GM19463 (cell line): ENCODE data around the gene PHACTR4.
"Not testable (repeated sequence)": the region's sequence is repeated elsewhere in the genome, so short reads cannot be mapped to it uniquely, and the experiment has no call there.

ENCODE experiments used
- ATAC-seq: cut with Tn5 transposase; IDR thresholded peaks from one replicate; pipeline ENCODE4 v1.9.1; 2021; ENCODE audit warnings: mild to moderate bottlenecking, moderate library complexity; ENCODE audit not compliant: unreplicated experiment

Gene PHACTR4

DNA sequence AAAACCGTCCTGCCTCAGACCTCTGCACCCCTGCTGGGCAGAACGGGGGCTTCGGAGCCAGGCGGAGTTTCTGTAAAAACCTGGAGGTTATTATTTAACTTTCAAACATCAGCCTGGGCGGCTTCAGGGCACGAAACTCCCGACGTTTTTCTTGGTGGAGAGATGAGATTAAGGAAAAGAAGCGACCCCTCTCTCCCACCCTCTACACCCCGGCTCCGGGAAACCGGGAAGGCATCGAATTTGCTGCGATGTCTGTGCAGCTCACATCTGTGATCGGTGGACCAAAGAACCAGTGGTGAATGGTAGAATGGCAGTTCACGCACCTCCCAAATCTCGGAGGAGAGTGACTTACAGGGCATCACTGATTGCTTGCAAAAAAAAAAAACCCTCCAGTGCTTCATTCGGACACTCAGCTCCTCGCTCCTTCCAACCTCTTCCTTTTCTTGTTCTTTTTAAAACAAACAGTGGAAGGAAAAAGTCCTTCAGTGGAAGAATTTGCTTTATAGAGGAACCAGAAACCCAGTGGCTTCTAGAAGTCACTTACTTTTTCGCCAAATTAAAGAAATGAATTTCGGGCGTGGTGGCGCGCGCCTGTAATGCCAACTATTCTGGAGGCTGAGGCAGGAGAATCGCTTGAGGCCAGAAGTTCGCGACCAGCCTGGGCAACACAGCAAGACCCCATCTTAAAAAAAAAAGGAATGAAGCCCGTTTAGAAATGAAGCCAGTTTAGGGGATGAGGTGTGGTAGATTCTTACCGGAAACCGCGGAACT lies 884 bp downstream of the PHACTR4 start:
- no peak for ATAC-seq

DNA sequence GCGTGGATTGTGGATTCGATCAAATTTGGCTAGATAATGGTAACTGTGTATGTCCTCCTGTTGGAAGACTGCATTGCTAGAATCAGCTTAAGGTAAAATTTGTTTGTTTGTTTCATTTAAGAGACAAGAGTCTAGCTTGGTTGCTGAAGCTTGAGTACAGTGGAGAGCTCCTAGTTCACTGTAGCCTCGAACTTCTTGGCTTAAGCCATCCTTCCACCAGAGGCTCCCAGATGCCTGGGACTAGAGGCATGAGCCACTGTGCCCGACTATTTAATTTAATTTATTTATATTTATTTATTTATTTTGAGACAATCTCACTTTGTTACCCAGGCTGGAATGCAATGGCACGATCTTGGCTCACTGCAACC lies 1.5 kb downstream of the PHACTR4 start:
- ATAC-seq, result no peak

DNA sequence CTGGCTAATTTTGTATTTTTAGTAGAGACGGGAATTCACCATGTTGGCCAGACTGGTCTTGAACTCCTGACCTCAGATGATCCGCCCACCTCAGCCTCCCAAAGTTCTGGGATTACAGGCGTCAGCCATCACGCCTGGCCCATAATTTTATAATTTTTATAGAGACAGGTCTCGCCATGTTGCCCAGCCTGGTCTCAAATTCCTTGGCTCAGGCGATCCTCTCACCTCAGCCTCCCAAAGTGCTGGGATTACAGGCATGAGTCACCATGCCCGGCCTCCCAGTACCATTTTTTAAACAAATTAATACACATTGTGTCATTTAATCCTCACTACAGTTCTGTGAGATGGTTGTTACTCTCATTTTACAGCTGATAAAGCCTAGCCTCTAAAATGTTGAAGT lies 3.9 kb downstream of the PHACTR4 start:
- ATAC-seq, result not testable (repeated sequence)

DNA sequence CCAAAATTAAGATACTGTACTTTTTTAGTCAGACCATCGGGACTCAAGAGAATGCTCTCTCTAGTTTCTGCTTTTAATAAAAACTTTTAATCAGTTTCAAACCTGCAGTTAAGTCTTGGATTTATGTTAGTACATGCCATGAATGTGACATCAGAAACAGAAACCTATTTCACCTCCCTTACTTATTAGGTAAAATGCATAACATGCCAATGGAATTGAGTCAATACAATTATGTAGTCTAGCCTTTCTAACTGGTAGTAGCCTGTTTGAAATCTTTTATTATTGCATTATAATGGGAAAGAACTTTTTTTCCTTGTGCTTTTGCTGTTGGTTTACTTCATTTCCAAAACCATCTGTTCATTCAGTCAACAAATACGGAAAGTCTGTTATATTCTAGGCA lies 4.8 kb downstream of the PHACTR4 start:
- no peak for ATAC-seq

DNA sequence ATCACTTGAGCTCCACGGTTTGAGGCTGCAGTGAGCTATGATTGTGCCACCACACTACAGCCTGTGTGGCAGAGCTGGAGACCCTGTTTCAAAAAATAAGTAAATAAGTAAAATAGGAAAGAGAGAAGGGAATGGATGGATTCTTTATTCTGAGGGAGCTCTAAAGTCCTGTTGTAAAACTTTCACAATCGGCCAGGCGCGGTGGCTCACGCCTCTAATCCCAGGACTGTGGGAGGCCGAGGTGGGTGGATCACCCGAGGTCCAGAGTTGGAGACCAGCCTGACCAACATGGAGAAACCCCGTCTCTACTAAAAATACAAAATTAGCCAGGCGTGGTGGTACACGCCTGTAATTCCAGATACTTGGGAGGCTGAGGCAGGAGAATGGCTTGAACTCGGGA lies 6.1 kb downstream of the PHACTR4 start:
- not testable (repeated sequence) for ATAC-seq

DNA sequence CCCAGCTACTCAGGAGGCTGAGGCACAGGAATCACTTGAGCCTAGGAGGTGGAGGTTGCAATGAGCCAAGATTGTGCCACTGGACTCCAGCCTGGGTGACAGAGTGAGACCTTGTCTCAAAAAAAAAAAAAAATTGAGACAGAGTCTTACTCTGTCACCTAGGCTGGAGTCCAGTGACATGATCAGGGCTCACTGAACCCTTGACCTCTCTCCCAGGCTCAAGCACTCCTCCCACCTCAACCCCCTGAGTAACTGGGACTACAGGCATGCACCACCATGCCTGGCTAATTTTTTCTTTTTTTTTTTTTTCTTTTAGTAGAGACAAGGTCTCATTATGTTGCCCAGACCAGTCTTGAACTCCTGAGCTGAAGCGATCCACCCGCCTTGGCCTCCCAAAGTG lies 6.7 kb downstream of the PHACTR4 start:
- ATAC-seq, result not testable (repeated sequence)

DNA sequence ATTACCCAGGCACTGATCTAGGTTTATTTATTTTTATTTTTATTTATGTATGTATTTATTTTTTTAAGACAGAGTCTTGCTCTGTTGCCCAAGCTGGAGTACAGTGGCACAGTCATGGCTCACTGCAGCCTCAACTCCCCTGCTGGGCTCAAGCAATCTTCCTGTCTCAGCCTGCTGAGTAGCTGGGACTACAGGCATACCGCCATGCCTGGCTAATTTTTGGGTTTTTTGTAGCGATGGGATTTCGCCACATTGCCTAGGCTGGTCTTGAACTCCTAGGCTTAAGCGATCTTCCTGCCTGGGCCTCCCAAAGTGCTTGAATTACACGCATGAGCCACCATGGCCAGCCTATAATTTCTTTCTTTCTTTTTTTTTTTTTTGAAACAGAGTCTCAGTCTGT lies 9.4 kb downstream of the PHACTR4 start:
- ATAC-seq, result no peak

DNA sequence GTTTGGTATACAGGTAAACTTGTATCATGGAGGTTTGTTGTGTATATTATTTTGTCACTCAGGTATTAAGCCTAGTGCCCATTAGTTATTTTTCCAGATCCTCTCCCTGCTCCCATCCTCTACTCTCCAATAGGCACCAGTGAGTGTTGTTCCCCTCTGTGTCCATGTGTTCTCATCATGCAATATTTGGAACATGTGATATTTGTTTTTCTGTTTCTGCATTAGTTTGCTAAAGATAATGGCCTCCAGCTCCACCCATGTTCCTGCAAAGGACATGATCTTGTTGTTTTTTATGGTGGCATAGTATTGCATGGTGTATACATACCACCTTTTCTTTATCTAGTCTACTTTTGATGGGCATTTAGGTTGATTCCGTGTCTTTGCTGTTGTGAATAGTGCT lies 10.9 kb downstream of the PHACTR4 start:
- no peak for ATAC-seq

DNA sequence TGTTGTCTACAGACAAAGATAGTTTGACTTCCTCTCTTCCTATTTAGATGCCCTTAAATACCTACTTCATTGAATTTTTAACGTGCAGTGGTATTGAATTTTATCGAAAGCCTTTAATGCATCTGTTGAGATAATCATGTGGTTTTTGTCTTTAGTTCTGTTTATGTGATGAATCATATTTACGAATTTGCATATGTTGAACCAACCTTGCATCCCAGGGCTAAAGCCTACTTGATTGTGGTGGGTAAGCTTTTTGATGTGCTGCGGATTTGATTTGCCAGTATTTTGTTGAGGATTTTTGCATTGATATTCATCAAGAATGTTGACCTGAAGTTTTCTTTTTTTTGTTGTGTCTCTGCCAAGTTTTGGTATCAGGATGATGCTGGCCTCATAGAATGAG lies 14.2 kb downstream of the PHACTR4 start:
- not testable (repeated sequence) for ATAC-seq

DNA sequence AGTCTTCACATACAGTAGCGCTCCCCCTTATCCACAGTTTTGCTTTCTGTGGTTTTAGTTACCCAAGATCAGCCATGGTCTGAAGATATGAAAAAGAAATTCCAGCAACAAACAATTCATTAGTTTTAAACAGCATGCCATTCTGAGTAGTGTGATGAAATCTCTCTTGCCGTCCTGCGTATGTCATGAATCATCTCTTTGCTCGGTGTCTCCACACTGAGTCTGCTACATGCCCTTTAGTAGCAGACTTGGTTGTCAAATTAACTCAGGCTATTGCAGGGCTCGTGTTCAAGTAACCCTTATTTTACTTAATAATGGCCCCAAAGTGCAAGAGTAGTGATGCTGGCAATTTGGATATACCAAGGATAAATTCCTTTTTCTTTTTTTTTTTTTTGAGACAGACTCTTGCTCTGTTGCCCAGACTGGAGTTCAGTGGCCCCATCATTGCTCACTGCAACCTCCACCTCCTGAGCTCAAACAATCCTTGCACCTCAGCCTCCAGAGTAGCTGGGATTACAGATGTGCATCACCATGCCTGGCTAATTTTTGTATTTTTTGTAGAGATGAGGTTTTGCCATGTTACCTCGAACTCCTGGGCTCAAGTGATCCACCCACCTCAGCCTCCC lies 22.6 kb downstream of the PHACTR4 start:
- no peak for ATAC-seq

DNA sequence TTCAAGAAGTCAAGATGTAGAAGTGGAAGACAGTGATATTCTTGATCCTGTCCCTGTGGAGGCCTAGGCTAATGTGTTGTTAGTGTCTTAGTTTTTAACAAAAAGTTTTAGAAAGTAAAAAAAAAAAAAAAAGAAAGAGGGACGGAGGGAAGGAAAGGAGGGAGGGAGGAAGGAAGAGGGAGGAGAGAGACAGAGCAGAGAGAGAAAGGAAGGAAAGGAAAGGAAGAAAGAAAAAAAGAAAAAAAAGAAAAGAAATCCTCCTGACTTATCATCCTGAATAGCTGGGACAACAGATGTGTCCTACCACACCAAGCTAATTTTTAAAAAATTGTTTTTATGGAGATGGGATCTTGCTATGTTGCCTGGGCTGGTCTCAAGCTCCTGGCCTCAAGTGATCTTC lies 24.6 kb downstream of the PHACTR4 start:
- ATAC-seq, result no peak

DNA sequence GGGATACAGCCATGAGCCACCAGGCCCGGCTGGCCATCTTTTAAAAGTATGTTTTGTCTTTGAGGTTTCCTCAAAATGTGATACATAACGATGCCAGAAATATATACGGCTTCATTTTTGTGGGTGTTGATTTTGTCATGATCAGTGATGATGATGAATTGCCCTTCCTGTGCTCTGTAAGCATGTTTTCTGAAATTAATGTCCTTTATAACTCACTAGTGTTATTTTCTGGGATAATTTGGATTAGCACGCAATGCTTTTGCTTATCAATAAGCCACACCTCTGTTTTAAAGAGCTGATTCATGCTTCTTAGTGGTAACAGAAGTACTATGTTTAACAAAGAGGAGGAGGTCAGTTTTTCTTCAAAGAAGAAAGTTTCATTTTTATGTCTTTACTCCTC lies 25.6 kb downstream of the PHACTR4 start:
- no peak for ATAC-seq

DNA sequence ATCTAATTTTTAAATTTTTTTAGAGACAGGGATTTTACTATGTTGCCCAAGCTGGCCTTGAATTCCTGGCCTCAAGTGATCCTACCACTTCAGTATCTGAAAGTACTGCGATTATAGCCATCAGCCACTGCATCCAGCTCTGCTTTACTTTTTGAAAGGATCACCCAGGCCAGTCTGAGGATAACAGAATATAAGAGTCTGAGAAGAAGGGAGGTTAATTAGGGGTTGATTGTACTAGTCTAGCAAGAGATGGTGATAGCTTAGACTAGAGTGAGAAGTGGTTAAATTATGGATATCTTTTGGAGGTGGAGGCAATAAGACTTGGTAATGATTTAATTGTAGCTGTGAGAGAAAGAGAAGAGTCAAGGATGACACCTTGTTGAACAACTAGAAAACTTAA lies 32.2 kb downstream of the PHACTR4 start:
- no peak for ATAC-seq

DNA sequence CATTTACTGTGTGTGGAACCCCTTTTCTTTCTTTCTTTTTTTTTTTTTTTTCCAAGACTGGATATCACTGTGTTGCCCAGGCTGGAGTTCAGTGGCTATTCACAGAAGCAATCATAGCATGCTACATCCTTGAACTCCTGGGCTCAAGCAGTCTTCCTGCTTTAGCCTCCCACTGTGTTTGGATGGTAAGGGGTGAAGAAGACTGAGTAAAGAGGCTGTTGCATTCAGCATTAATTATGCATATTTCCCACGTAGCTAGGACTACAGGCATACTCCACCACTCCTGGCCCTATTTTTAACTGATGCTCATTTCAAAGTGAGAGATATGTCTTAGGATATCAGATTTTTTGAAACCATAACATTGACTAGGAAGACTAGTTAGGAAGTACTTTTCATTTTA lies 39.5 kb downstream of the PHACTR4 start:
- ATAC-seq, result no peak

DNA sequence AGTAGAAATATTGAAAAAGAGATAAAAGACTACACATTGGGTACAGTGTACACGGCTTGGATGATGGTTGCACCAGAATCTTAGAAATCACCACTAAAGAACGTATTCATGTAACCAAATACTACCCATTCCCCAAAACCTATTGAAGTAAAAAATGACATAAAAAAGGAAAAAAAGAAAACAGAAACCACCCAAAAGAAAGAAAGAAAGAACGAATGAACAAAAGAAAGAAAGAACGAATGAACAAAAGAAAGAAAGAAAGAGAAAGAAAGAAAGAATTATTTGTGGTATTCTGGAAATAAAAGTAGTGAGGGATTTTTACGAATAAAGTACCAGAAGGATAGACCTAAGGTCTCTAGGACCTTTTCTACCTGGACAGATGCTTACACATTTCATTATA lies 42.1 kb downstream of the PHACTR4 start:
- ATAC-seq, result no peak

DNA sequence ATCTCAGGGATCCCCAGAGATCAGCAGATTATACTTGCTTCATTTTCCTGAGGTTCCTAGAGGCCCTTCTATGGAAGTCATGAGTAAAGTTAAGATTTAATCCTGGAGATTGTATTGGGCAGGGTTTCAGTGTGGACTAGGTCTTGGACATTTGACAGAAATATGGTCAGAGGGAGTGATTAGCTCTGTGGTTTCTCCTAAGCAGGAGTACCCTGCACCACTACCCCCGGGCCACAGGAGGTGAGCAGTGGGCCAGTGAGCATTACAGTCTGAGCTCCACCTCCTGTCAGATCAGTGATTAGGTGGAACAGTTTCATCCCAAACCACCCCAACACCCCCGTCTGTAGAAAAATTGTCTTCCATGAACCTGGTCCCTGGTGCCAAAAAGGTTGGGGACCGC lies 43.2 kb downstream of the PHACTR4 start:
- no peak for ATAC-seq

DNA sequence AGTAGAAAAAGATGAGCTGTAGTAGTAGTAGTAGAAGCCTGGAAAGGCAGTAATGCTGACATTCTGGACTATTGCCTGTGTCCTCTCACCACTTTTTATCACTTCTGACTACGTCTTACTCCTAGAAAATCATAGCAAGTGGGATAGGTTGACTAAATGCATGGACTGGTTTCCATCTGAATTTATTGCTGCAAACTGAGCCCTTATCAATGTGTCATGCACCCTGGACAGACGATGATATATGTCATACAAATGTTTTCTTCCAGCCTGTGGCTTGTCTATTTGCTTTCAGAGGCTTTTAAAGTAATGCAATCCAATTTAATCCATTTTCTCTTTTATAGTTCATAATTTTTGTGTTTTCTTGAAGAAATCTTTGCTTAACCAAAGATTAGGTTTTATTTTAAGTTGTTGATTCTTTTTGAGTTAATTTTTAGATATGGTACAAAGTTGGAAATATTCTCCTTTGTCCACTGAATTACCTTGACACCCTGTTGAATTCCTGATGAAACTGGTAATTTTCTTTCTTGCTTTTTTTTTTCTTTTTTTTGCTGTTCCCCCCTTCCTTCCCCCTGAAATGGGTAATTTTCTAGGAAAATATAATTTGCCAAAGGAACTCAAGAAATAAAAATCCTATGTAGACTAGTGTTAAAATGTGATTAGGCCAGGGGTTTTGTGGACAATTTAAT lies 47.1 kb downstream of the PHACTR4 start:
- ATAC-seq, result no peak

DNA sequence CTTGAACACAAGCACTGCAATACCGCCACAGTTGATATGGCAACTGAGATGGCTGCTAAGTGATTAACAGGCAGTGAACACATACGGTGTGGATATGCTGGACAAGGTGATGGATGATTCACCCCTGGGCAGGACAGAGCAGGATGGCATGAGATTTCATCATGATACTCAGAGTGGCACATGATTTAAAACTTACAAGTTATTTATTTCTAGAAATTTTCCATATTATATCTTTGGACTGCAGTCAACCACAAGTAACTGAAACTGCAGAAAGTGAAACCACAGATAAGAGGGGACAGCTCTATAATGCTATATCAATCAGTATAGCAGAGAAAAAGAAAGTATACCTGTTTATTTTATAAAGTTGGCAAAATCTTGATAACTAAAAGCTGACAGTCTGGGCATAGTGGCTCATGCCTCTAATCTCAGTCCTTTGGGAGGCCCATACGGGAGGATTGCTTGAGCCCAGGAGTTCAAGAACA lies 47.9 kb downstream of the PHACTR4 start:
- ATAC-seq, result no peak

DNA sequence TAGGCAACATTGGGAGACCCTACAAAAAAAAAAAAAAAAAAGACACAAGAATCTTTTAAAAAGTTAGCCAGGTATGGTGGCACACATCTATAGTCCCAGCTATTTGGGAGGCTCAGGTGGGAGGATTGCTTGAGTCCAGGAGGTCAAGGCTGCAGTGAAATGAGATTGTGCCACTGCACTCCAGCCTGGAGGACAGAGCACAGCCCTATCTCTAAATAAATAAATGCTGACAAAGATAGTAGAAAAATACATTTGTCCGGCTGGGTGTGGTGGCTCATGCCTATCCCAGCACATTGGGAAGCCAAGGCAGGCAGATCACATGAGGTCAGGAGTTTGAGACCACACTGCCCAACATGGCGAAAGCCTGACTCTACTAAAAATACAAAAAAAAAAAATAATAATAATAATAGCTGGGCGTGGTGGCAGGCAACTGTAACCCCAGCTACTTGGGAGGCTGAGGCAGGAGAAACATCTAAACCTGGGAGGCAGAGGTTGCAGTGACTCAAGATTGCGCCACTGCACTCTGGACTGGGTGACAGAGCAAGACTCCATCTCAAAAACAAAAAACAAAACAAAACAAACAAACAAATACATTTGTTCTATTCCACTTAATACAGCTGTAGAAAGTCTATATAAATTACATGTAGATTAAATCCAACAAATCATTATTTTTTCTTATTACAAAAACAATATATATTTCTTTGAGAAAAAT lies 48.5 kb downstream of the PHACTR4 start:
- no peak for ATAC-seq

DNA sequence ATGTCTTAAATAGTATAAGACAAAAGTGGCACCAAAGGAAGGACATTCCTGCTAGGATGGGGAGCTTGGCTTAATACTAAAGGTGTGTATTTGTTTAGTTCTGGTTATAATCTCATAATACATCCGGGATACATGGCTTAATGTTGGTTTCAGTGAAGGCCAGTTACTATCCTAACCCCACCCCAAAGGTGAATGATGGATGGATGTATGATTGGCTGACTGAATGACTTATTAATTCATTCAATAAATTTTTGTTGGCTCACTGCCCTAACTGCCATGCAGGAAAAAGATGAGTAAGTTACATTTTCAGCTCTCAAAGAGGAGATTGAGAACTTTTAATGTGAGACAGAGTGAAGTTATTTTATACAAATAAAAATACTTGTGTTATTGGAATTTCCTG lies 52.2 kb downstream of the PHACTR4 start:
- ATAC-seq, result no peak

DNA sequence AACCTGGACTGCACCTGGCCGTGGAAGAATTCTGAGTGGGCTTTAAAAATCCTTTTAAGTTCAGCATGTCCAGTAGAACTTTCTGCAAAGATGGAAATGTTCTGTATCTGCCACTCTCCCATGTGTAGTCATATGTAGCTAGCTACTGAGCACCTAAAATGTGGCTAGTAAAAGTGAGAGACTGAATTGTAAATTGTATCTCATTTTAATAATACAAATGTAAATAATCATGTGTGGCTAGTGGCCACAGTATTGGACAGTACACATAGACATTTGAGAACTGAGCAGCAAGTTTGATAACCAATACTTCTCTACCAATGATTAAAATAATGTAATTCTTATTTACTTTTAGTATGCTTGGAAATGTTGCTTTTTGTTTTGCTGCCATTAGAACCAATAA lies 57.3 kb downstream of the PHACTR4 start:
- ATAC-seq, result no peak
